ENCODE data around the gene VWA8.
A peak's percentile ranks its signal among the peaks of the same experiment; 100 is the strongest.

The VWA8 gene

GRCh38 chr13:41613471-41613870, 347.4 kb downstream of the VWA8 start:
- TF ChIP-seq REST (IDR thresholded peaks at IDR 0.05; ENCODE audit: insufficient read depth in 1 of 2, low read depth in 2 of 2, low read length in 2 of 2) (no peak), FOXP2 (optimal IDR thresholded peaks at IDR 0.05; ENCODE audit: borderline replicate concordance, extremely low read depth, extremely low read length, insufficient read depth) (no peak), SIN3A (IDR thresholded peaks at IDR 0.05; ENCODE audit: borderline replicate concordance, insufficient read depth, low read length) (no peak), POLR2AphosphoS5 (IDR thresholded peaks at IDR 0.05; ENCODE audit: low read depth, low read length) (no peak), TAF1 (IDR thresholded peaks at IDR 0.05; ENCODE audit: borderline replicate concordance, insufficient read depth, low read length) (no peak)

- no peak for TF ChIP-seq REST (IDR thresholded peaks at IDR 0.05; ENCODE audit: insufficient read depth in 1 of 2, low read depth in 2 of 2, low read length in 2 of 2)
- TF ChIP-seq FOXP2 (optimal IDR thresholded peaks at IDR 0.05; ENCODE audit: borderline replicate concordance, extremely low read depth, extremely low read length, insufficient read depth) = no peak
- TF ChIP-seq TAF1 (IDR thresholded peaks at IDR 0.05; ENCODE audit: borderline replicate concordance, insufficient read depth, low read length) = no peak
- no peak for TF ChIP-seq SIN3A (IDR thresholded peaks at IDR 0.05; ENCODE audit: borderline replicate concordance, insufficient read depth, low read length)
- no peak for TF ChIP-seq POLR2AphosphoS5 (IDR thresholded peaks at IDR 0.05; ENCODE audit: low read depth, low read length)
These were observed 349.5 kb downstream of the VWA8 start for GRCh38 chr13:41611385-41611784.

GRCh38 chr13:41610404-41610803, 350.5 kb downstream of the VWA8 start:
- no peak for TF ChIP-seq SIN3A (IDR thresholded peaks at IDR 0.05; ENCODE audit: borderline replicate concordance, insufficient read depth, low read length)
- peak; percentile 34 for TF ChIP-seq FOXP2 (optimal IDR thresholded peaks at IDR 0.05; ENCODE audit: borderline replicate concordance, extremely low read depth, extremely low read length, insufficient read depth)

GRCh38 chr13:41609828-41610227, 351.1 kb downstream of the VWA8 start:
- TF ChIP-seq POLR2AphosphoS5 (IDR thresholded peaks at IDR 0.05; ENCODE audit: low read depth, low read length) (no peak), REST (IDR thresholded peaks at IDR 0.05; ENCODE audit: insufficient read depth in 1 of 2, low read depth in 2 of 2, low read length in 2 of 2) (no peak), SIN3A (IDR thresholded peaks at IDR 0.05; ENCODE audit: borderline replicate concordance, insufficient read depth, low read length) (no peak), FOXP2 (optimal IDR thresholded peaks at IDR 0.05; ENCODE audit: borderline replicate concordance, extremely low read depth, extremely low read length, insufficient read depth) (no peak), TAF1 (IDR thresholded peaks at IDR 0.05; ENCODE audit: borderline replicate concordance, insufficient read depth, low read length) (no peak)

- no peak for TF ChIP-seq REST (IDR thresholded peaks at IDR 0.05; ENCODE audit: insufficient read depth in 1 of 2, low read depth in 2 of 2, low read length in 2 of 2)
- no peak for TF ChIP-seq FOXP2 (optimal IDR thresholded peaks at IDR 0.05; ENCODE audit: borderline replicate concordance, extremely low read depth, extremely low read length, insufficient read depth)
- no peak for TF ChIP-seq TAF1 (IDR thresholded peaks at IDR 0.05; ENCODE audit: borderline replicate concordance, insufficient read depth, low read length)
These were observed 352.1 kb downstream of the VWA8 start for GRCh38 chr13:41608839-41609177.
